NCI-H2196 (cell line): ENCODE results near the gene GAREM2.

Experiments
- DNase-seq: peaks from one replicate; lab custom pipeline; 2025; ENCODE audit not compliant: unreplicated experiment; lab: John Stamatoyannopoulos, UW

The GAREM2 gene

DNA sequence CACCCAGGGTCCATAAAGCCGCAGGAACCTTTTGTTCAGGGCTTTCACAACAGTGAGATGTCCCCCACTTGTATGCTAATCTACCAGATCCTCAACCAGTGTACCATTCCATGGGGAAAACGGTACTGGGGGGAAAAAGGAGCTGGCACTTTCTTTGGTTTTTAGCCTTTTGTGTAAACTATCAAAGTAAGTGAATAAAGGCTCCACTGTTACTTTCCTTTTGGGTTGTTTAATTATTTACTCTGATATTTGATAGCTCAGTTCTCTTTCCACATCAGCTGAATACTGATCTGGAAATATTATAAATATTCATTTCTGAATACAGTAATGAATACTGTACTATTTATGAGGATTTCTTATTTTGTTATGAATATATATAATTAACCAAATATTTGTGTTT, 51.2 kb downstream of the GAREM2 start:
- DNase-seq = no peak

DNA sequence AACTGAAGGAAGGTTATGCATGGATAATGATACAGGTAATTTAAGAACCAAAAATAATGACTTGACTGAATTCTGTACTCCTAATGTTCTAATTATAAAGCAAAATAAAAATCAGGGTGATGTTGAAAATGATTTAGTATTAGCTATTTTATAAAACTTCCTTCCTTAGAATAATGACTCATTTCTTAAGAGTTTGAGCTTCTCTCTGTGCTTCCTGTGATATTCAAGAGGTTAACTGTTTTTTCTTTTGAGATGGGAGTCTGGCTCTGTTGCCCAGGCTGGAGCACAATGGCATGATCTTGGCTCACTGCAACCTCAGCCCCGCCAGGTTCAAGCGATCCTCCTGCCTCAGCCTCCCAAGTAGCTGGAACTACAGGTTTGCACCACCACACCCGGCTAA, 56.7 kb downstream of the GAREM2 start:
- no peak for DNase-seq

DNA sequence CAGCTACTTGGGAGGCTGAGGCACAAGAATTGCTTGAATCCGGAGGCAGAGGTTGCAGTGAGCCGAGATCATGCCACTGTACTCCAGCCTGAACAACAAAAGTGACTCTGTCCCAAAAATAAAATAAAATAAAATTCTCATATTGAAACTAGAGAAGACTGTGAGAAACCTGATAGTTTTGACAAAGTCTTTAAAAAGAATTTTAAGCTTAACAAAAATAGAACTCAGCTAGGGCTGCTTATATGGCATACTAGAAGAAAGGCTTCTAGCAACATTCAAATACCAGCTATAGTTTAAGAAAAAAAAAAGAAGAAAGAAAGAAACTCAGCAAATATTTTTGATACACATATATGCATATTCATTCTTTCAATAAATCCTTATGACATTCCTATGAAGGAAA, 57.9 kb downstream of the GAREM2 start:
- DNase-seq = no peak

DNA sequence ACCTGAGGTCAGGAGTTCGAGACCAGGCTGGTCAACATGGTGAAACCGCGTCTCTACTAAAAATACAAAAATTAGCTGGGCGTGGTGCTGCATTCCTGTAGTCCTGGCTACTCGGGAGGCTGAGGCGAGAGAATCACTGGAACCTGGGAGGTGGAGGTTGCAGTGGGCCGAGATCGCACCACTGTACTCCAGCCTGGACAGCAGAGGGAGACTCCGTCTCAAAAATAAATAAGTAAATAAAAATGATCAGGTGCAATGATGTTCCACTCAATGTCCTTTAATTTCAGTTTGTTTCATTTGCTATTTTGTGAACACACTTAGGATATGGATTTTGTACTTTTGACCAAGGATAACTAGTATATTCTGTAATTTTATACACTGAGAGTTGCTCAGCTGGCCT, 62.2 kb downstream of the GAREM2 start:
- DNase-seq = no peak

- DNase-seq = no peak
These were observed 65.0 kb downstream of the GAREM2 start for GRCh38 chr2:26237868-26238267.

- DNase-seq = peak; percentile 15
These were observed 65.5 kb downstream of the GAREM2 start for GRCh38 chr2:26238311-26238958.
